HFFc6 (cell line): ENCODE data around the gene ZFYVE28. TPM values are rescaled to one million over a fixed set of nuclear protein-coding genes. Genes with fewer than 3 reads are reported as not detected.

Experiments
- DNase-seq: peaks from one replicate; pipeline ENCODE4 v3.0.0-alpha.2; 2018
- H3K27ac Mint-ChIP-seq: 2 replicates; pipeline ENCODE4 v1.8.0; 2020; ENCODE audit warnings: mild to moderate bottlenecking, mixed read lengths
- H3K27me3 Mint-ChIP-seq: 2 replicates; pipeline ENCODE4 v1.8.0; 2021; ENCODE audit warnings: mild to moderate bottlenecking, moderate library complexity, mixed read lengths; ENCODE audit not compliant: insufficient read depth
- H3K36me3 Mint-ChIP-seq: 2 replicates; pipeline ENCODE4 v1.8.0; 2021; ENCODE audit warnings: low read depth, mixed read lengths
- H3K4me1 Mint-ChIP-seq: 2 replicates; pipeline ENCODE4 v1.8.0; 2020; ENCODE audit warnings: low read depth, mixed read lengths
- H3K4me3 Mint-ChIP-seq: 2 replicates; pipeline ENCODE4 v1.8.0; 2020; ENCODE audit warnings: mild to moderate bottlenecking, moderate library complexity, mixed read lengths
- H3K9me3 Mint-ChIP-seq: 2 replicates; pipeline ENCODE4 v1.8.0; 2020; ENCODE audit warnings: mild to moderate bottlenecking, mixed read lengths
- total RNA-seq, 6 experiments: library from RNA; stranded (reverse); fragmentation: NEBNext Ultra II Directional; extraction: Animal tissue kit (Norgen Biotek cat#: 25700); gene quantifications; 2 replicates in 1 of 6; 3 replicates in 5 of 6; pipeline ENCODE4 v1.2.3, GENCODE V29; 2021
- TF ChIP-seq, protein P1 (sequence below): fragments of 200-600 bp; sonication (generic); IDR thresholded peaks from 2 replicates; pipeline ENCODE4 v1.5.0; 2021; ENCODE audit warnings: antibody characterized with exemption, mild to moderate bottlenecking

Gene ZFYVE28
- total RNA-seq, 6 experiments from 2014 or later, result 1.8 to 5.4 (median 2.2) TPM

DNA sequence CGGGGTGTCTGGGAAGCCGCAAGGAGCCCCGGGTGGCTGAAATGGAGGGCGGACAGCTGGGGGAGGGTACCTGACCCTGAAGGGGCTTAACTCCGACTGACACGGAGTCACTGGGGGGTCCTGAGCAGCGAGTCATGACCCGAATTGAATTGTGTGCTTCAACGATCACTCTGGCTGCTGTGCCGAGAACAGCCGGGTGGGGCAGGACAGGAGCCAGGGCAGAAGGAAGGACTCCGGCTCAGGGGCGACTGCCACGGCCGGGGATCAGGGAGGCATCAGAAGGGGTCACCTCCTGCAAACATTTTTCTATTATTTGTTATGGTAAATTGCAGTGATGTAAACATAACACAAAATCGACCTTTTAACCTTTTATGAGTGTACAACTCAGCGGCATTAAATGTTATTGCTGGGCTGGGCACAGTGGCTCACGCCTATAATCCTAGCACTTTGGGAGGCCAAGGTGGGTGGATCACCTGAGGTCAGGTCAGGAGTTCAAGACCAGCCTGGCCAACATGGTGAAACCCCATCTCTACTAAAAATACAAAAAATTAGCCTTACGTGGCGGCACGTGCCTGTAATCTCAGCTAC lies 21.6 kb downstream of the ZFYVE28 start:
- H3K36me3 Mint-ChIP-seq, result no peaks in the 10 kb centered on the region
- DNase-seq, result no peak
- no peak overlapping the region for H3K27ac Mint-ChIP-seq
- no peaks in the 10 kb centered on the region for H3K9me3 Mint-ChIP-seq
- H3K4me3 Mint-ChIP-seq, result no peak overlapping the region
- peaks cover 23% of the 10 kb centered on the region for H3K4me1 Mint-ChIP-seq
- H3K27me3 Mint-ChIP-seq, result peaks cover 30% of the 10 kb centered on the region
- TF ChIP-seq, protein P1, sequence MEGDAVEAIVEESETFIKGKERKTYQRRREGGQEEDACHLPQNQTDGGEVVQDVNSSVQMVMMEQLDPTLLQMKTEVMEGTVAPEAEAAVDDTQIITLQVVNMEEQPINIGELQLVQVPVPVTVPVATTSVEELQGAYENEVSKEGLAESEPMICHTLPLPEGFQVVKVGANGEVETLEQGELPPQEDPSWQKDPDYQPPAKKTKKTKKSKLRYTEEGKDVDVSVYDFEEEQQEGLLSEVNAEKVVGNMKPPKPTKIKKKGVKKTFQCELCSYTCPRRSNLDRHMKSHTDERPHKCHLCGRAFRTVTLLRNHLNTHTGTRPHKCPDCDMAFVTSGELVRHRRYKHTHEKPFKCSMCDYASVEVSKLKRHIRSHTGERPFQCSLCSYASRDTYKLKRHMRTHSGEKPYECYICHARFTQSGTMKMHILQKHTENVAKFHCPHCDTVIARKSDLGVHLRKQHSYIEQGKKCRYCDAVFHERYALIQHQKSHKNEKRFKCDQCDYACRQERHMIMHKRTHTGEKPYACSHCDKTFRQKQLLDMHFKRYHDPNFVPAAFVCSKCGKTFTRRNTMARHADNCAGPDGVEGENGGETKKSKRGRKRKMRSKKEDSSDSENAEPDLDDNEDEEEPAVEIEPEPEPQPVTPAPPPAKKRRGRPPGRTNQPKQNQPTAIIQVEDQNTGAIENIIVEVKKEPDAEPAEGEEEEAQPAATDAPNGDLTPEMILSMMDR, result no peak

DNA sequence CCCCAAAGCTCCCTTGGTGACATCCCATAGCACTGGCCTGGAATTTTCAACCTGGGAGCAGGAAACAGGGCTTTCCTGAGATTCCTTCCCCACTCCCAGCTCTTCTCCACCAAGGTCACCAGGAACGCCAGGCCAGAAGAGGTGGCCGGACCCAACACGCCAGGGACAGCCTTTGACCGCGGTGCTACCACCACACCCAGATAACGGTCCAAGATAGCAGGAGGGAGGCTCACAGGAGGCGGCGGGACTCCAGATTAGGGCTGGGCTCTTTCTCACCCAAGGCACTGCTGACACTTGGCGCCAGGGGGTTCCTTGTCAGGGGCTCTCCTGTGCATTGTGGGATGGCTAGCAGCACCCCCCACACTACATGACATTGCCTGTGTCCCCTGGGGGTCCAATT lies 22.9 kb downstream of the ZFYVE28 start:
- peaks cover 35% of the 10 kb centered on the region for H3K27me3 Mint-ChIP-seq
- TF ChIP-seq, protein P1, result no peak
- H3K4me3 Mint-ChIP-seq, result no peak overlapping the region

DNA sequence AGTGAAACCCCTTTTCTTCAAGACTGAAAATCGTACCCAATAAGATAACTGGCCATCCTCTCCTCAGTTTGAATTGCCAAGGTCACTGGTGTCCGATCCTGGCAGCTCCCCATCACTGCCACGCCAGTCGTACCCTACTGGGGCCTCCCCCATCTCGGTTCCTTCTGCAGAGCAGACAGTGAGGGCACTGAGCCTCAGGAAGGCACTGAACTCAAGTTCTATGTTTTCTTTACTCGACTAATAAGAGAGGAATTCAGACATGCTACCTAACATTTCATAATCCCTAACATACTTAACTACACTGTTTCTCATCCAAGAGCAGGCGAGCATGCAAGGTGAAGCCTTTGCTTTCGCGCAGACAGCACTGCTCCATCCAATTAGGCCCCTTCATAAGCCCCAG lies 23.4 kb downstream of the ZFYVE28 start:
- Mint-ChIP-seq H3K9me3 (no peaks in the 10 kb centered on the region), H3K4me1 (peaks cover 26% of the 10 kb centered on the region), H3K4me3 (no peak overlapping the region), H3K27ac (no peak overlapping the region), H3K36me3 (no peaks in the 10 kb centered on the region), H3K27me3 (peaks cover 38% of the 10 kb centered on the region)
- DNase-seq, result peak; percentile 11
- TF ChIP-seq, protein P1, result no peak

More for the DNA sequence above, 22.9 kb downstream of the ZFYVE28 start:
- H3K4me1 Mint-ChIP-seq, result peaks cover 26% of the 10 kb centered on the region
- no peak for DNase-seq
- H3K9me3 Mint-ChIP-seq, result no peaks in the 10 kb centered on the region
- H3K36me3 Mint-ChIP-seq, result no peaks in the 10 kb centered on the region
- H3K27ac Mint-ChIP-seq, result no peak overlapping the region

DNA sequence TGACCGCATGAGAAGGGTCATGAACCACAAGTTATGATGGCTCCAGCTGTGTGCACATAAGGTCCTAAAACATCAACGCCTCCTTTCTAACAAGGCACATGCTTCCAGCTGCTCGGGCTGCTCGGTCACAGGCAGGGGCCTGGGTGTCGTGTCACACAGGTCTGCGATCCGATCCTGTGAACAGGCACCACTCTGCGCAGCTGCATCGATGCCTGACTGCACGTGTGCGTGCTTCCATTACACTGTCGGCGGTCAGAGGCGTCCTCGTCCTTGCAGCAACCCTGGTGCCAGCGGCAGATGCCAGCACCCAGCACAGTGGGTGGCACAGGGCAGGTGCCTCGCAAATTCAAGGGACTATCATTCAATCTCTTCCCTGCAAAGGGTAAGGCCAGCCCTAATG lies 23.9 kb downstream of the ZFYVE28 start:
- no peak overlapping the region for H3K4me3 Mint-ChIP-seq
- no peaks in the 10 kb centered on the region for H3K9me3 Mint-ChIP-seq
- no peaks in the 10 kb centered on the region for H3K36me3 Mint-ChIP-seq
- H3K4me1 Mint-ChIP-seq, result peaks cover 26% of the 10 kb centered on the region
- H3K27me3 Mint-ChIP-seq, result peaks cover 39% of the 10 kb centered on the region
- TF ChIP-seq, protein P1, result no peak
- no peak overlapping the region for H3K27ac Mint-ChIP-seq
- DNase-seq, result no peak

DNA sequence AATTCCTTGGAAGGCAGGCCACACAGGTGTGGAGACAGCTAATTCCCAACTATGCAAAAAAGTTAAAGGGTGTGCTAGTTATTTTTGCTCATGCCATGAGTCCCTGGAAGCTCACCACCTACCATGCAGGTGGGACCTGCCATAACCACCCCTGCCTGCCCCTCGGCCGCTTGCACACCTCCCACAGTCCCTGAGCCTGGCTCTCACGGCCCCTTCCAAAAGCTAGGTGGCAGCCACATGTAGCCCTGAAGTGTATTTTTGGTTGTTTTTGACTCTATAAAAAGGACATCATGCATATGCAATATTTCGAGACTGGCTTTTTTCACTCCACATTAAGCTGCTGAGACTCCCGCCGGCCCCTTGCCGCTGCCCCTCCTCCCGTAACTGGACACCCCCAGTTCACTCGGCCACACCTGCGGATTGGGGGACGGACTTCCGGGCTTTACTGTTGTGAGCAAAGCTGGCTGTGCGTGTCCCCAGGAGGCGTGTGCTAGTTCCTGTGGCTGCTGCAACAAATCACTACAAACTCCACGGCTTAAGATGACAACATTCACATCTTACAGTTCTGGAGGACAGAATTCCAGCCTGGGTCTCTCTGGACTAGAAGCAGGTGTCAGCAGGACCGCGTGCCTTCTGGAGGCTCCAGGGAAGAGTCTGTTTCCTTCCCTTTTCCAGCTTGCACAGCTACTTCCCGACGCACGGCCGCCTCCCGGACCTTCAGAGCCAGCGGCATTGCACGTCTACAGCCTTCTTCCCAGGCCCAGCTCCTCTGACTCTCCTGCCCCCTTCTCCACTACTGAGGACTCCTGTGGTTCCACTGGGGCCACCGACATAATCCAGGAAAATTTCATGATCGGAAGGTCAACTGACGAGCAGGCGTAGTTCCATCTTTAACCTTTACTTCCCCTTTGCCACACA lies 24.8 kb downstream of the ZFYVE28 start:
- H3K27me3 Mint-ChIP-seq, result peaks cover 41% of the 10 kb centered on the region
- no peak for DNase-seq
- no peak overlapping the region for H3K27ac Mint-ChIP-seq
- H3K9me3 Mint-ChIP-seq, result no peaks in the 10 kb centered on the region
- H3K36me3 Mint-ChIP-seq, result no peaks in the 10 kb centered on the region
- peak overlapping the region; percentile 38 for H3K4me3 Mint-ChIP-seq
- TF ChIP-seq, protein P1, result no peak
- H3K4me1 Mint-ChIP-seq, result peaks cover 26% of the 10 kb centered on the region
